Stimulated activated CD4-positive, alpha-beta T cell treated with anti-CD3 and anti-CD28 coated beads, Interleukin-1b, Interleukin-23, amount 100 ng/mL, for 48 hours (primary cell): ENCODE measurements around the gene ZDHHC19.
A peak's percentile ranks its signal among the peaks of the same experiment; 100 is the strongest.
"Not testable (repeated sequence)": the region's sequence is repeated elsewhere in the genome, so short reads cannot be mapped to it uniquely, and the experiment has no call there.

Source experiments
- DNase-seq: peaks from one replicate; pipeline ENCODE4 v3.0.0-alpha.2; 2020

The ZDHHC19 gene

GRCh38 chr3:196202516-196202970, 8.7 kb downstream of the ZDHHC19 start:
- no peak for DNase-seq

- no peak for DNase-seq
These were observed 12.1 kb downstream of the ZDHHC19 start for GRCh38 chr3:196198771-196199753.

- DNase-seq = no peak
These were observed 13.0 kb downstream of the ZDHHC19 start for GRCh38 chr3:196198081-196198675.

- DNase-seq = no peak
These were observed 13.7 kb downstream of the ZDHHC19 start for GRCh38 chr3:196197524-196197923.

- no peak for DNase-seq
These were observed 15.4 kb downstream of the ZDHHC19 start for GRCh38 chr3:196195664-196196265.

- no peak for DNase-seq
These were observed 16.7 kb downstream of the ZDHHC19 start for GRCh38 chr3:196194542-196194915.

- DNase-seq = no peak
These were observed 17.3 kb downstream of the ZDHHC19 start for GRCh38 chr3:196193736-196194541.

GRCh38 chr3:196193133-196193735, 18.0 kb downstream of the ZDHHC19 start:
- no peak for DNase-seq

GRCh38 chr3:196192524-196193051, 18.6 kb downstream of the ZDHHC19 start:
- DNase-seq = no peak

GRCh38 chr3:196192036-196192523, 19.1 kb downstream of the ZDHHC19 start:
- peak; percentile 52 for DNase-seq

GRCh38 chr3:196189566-196190347, 21.4 kb downstream of the ZDHHC19 start:
- DNase-seq = no peak

GRCh38 chr3:196186651-196187573, 24.3 kb downstream of the ZDHHC19 start:
- no peak for DNase-seq

GRCh38 chr3:196184881-196185280, 26.3 kb downstream of the ZDHHC19 start:
- no peak for DNase-seq

- not testable (repeated sequence) for DNase-seq
These were observed 27.1 kb downstream of the ZDHHC19 start for GRCh38 chr3:196184169-196184432.

GRCh38 chr3:196181127-196181546, 30.1 kb downstream of the ZDHHC19 start:
- no peak for DNase-seq

GRCh38 chr3:196180346-196180745, 30.9 kb downstream of the ZDHHC19 start:
- no peak for DNase-seq

GRCh38 chr3:196179380-196180308, 31.6 kb downstream of the ZDHHC19 start:
- peak; percentile 91 for DNase-seq

GRCh38 chr3:196178993-196179379, 32.2 kb downstream of the ZDHHC19 start:
- DNase-seq = no peak

GRCh38 chr3:196177967-196178366, 33.2 kb downstream of the ZDHHC19 start:
- no peak for DNase-seq
